NT2/D1 (cell line): ENCODE results near the gene EPHA6.

Source experiments
- SUZ12 ChIP-seq: IDR thresholded peaks from 2 replicates; pipeline ENCODE4 v1.6.1; 2011; ENCODE audit not compliant: insufficient read length, insufficient read depth; ENCODE audit errors: extremely low read depth
- YY1 ChIP-seq: IDR thresholded peaks from 2 replicates; pipeline ENCODE4 v1.6.1; 2011; ENCODE audit not compliant: insufficient read length, insufficient read depth
- ZNF274 ChIP-seq: IDR thresholded peaks from 2 replicates; pipeline ENCODE4 v1.6.1; 2011; ENCODE audit warnings: mild to moderate bottlenecking, low read depth, low read length

DNA sequence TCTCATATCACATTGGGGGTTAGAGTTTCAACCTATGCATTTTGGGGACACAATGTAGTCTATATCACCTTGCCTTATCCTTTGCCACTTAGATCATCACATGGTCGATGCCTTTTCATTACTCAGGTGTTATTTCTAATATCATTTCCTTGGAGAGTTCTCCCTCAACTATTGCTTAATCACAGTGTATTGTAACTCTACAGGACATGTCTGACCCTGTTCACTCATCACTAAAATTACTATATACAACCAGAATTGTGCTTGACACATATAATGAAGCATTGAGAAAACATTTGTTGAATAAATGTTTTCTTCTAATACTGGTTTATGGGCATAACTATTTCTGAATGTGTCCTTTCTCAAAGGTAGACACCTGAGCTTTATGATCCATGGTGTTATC, 207.4 kb downstream of the EPHA6 start:
- TF ChIP-seq YY1, result no peak
- TF ChIP-seq ZNF274, result no peak
- TF ChIP-seq SUZ12, result no peak
